IMR-90 (cell line): ENCODE results near the gene PHACTR3. TPM values are rescaled to one million over a fixed set of nuclear protein-coding genes. Genes with fewer than 3 reads are reported as not detected.

Experiments
- ATAC-seq: fragments of 200-7000 bp; cut with Tn5 transposase; 2 replicates; pipeline ENCODE4 v1.9.1; 2020; ENCODE audit warnings: low read depth, mild to moderate bottlenecking, moderate library complexity
- BruUV-seq: library from RNA; stranded (reverse); fragments of 400-500 nt; replicated peaks from 2 replicates; lab custom pipeline; 2021; lab: Mats Ljungman, UMichigan
- CTCF ChIA-PET: fragments of 300-600 bp; formaldehyde crosslinking; extraction: SDS; loops from one replicate; lab custom pipeline; 2021; ENCODE audit warnings: antibody characterized with exemption; lab: Yijun Ruan, JAX
- POLR2A ChIA-PET: fragments of 300-600 bp; sonication (Branson Sonifier 250); formaldehyde crosslinking; loops from one replicate; lab custom pipeline; 2022; ENCODE audit warnings: antibody characterized with exemption; ENCODE audit not compliant: unreplicated experiment; lab: Charles Lee
- DNase-seq: peaks from one replicate; pipeline ENCODE4 v3.0.0; 2013
- H2AFZ ChIP-seq: replicated peaks from 2 replicates; pipeline ENCODE3; 2013; ENCODE audit warnings: low read length, mild to moderate bottlenecking; ENCODE audit not compliant: poor library complexity
- H2AK5ac ChIP-seq: 2 replicates; pipeline ENCODE4 v1.6.1; 2013; ENCODE audit warnings: low read depth, low read length, inconsistent platforms
- H2AK9ac ChIP-seq: replicated peaks from 2 replicates; pipeline ENCODE3; 2013; ENCODE audit warnings: mild to moderate bottlenecking, low read depth, low read length, moderate library complexity; ENCODE audit not compliant: poor library complexity
- H2BK120ac ChIP-seq: 2 replicates; pipeline ENCODE4 v1.6.1; 2013; ENCODE audit warnings: low read depth, low read length, inconsistent platforms
- H2BK15ac ChIP-seq: 3 replicates; pipeline ENCODE4 v1.6.1; 2013; ENCODE audit warnings: low read depth, low read length, inconsistent platforms
- H2BK20ac ChIP-seq: 2 replicates; pipeline ENCODE4 v1.6.1; 2013; ENCODE audit warnings: low read depth, mild to moderate bottlenecking, inconsistent platforms, low read length, moderate library complexity
- H2BK5ac ChIP-seq: 2 replicates; pipeline ENCODE4 v1.6.1; 2013; ENCODE audit warnings: mild to moderate bottlenecking, low read depth, low read length, inconsistent platforms; ENCODE audit not compliant: poor library complexity, severe bottlenecking
- H3K14ac ChIP-seq: replicated peaks from 2 replicates; pipeline ENCODE4 v1.6.1; 2013; ENCODE audit warnings: low read depth, low read length, inconsistent platforms
- H3K18ac ChIP-seq: 2 replicates; pipeline ENCODE4 v1.6.1; 2013; ENCODE audit warnings: low read depth, low read length, control low read depth
- H3K23ac ChIP-seq: 2 replicates; pipeline ENCODE4 v1.6.1; 2013; ENCODE audit warnings: low read depth, low read length, inconsistent platforms
- H3K27ac ChIP-seq: 2 replicates; pipeline ENCODE4 v1.5.1; 2013; ENCODE audit warnings: mild to moderate bottlenecking, control low read depth, low read length; ENCODE audit not compliant: insufficient read depth
- H3K27me3 ChIP-seq: 2 replicates; pipeline ENCODE4 v1.6.1; 2013; ENCODE audit warnings: low read length; ENCODE audit not compliant: control insufficient read depth, insufficient read depth
- H3K36me3 ChIP-seq: 2 replicates; pipeline ENCODE4 v1.6.1; 2013; ENCODE audit warnings: low read length, mixed read lengths; ENCODE audit not compliant: control insufficient read depth, insufficient read depth
- H3K4ac ChIP-seq: 2 replicates; pipeline ENCODE4 v1.6.1; 2013; ENCODE audit warnings: low read depth, low read length, inconsistent platforms
- H3K4me1 ChIP-seq: 2 replicates; pipeline ENCODE4 v1.6.1; 2013; ENCODE audit warnings: low read length, mixed read lengths; ENCODE audit not compliant: control insufficient read depth, insufficient read depth
- H3K4me2 ChIP-seq: 2 replicates; pipeline ENCODE4 v1.6.1; 2013; ENCODE audit warnings: low read depth, mild to moderate bottlenecking, control low read depth, low read length, moderate library complexity
- H3K4me3 ChIP-seq: 2 replicates; pipeline ENCODE4 v1.5.1; 2013; ENCODE audit warnings: low read depth, mild to moderate bottlenecking, control low read depth, low read length, moderate library complexity; ENCODE audit not compliant: insufficient read depth
- H3K56ac ChIP-seq: 2 replicates; pipeline ENCODE4 v1.6.1; 2013; ENCODE audit warnings: low read length, inconsistent platforms; ENCODE audit not compliant: insufficient read depth; ENCODE audit errors: extremely low read depth
- H3K79me1 ChIP-seq, 2 experiments: 2 replicates each; pipeline ENCODE4 v1.6.1; 2013; ENCODE audit warnings: low read length in 2 of 2, inconsistent platforms in 1 of 2, low read depth in 1 of 2
- H3K9ac ChIP-seq: 2 replicates; pipeline ENCODE4 v1.6.1; 2013; ENCODE audit warnings: low read depth, low read length, control low read depth
- H3K9me1 ChIP-seq: 2 replicates; pipeline ENCODE4 v1.6.1; 2013; ENCODE audit warnings: low read length, inconsistent platforms; ENCODE audit not compliant: insufficient read depth
- H3K9me3 ChIP-seq: 2 replicates; pipeline ENCODE4 v1.6.1; 2013; ENCODE audit warnings: low read length; ENCODE audit not compliant: control insufficient read depth, insufficient read depth
- H4K20me1 ChIP-seq: 2 replicates; pipeline ENCODE4 v1.6.1; 2013; ENCODE audit warnings: low read length, inconsistent platforms; ENCODE audit not compliant: insufficient read depth
- H4K5ac ChIP-seq: 2 replicates; pipeline ENCODE4 v1.6.1; 2013; ENCODE audit warnings: mild to moderate bottlenecking, low read depth, low read length, control low read depth
- H4K8ac ChIP-seq, 2 experiments: 2 replicates each; pipeline ENCODE4 v1.6.1; 2013; ENCODE audit warnings: low read depth in 2 of 2, low read length in 2 of 2, control low read depth in 1 of 2, inconsistent platforms in 1 of 2
- H4K91ac ChIP-seq: 2 replicates; pipeline ENCODE4 v1.6.1; 2013; ENCODE audit warnings: low read depth, low read length, inconsistent platforms; ENCODE audit not compliant: insufficient read depth
- BHLHE40 ChIP-seq: fragments of 150-350 bp; IDR thresholded peaks from 2 replicates; pipeline ENCODE4 v1.6.1; 2016; ENCODE audit warnings: mild to moderate bottlenecking, low read depth, low read length
- CHD1 ChIP-seq: IDR thresholded peaks from 2 replicates; pipeline ENCODE4 v1.6.1; 2012; ENCODE audit warnings: low read depth, low read length, improper control_type of control experiment
- FOS ChIP-seq: fragments of 150-350 bp; IDR thresholded peaks from 2 replicates; pipeline ENCODE4 v1.6.1; 2016; ENCODE audit warnings: low read depth, low read length
- MAFK ChIP-seq: IDR thresholded peaks from 2 replicates; pipeline ENCODE4 v1.6.1; 2012; ENCODE audit warnings: low read depth, low read length, improper control_type of control experiment
- MAZ ChIP-seq: IDR thresholded peaks from 2 replicates; pipeline ENCODE4 v1.6.1; 2012; ENCODE audit warnings: low read depth, mild to moderate bottlenecking, low read length, improper control_type of control experiment, moderate library complexity, borderline replicate concordance
- MXI1 ChIP-seq: IDR thresholded peaks from 2 replicates; pipeline ENCODE4 v1.6.1; 2012; ENCODE audit warnings: low read depth, mild to moderate bottlenecking, low read length, moderate library complexity, borderline replicate concordance
- NFE2L2 ChIP-seq: fragments of 150-350 bp; IDR thresholded peaks from 2 replicates; pipeline ENCODE4 v1.6.1; 2016; ENCODE audit warnings: low read depth, mild to moderate bottlenecking, low read length
- POLR2A ChIP-seq: IDR thresholded peaks from 2 replicates; pipeline ENCODE4 v1.6.1; 2012; ENCODE audit warnings: mild to moderate bottlenecking, low read depth, low read length
- RCOR1 ChIP-seq: IDR thresholded peaks from 2 replicates; pipeline ENCODE4 v1.6.1; 2012; ENCODE audit warnings: mild to moderate bottlenecking, low read length, improper control_type of control experiment; ENCODE audit not compliant: insufficient replicate concordance
- RFX5 ChIP-seq: IDR thresholded peaks from 2 replicates; pipeline ENCODE4 v1.8.0; 2012; ENCODE audit warnings: low read depth, mild to moderate bottlenecking, low read length, moderate library complexity
- SMC3 ChIP-seq: fragments of 150-350 bp; IDR thresholded peaks from 2 replicates; pipeline ENCODE4 v1.6.1; 2016; ENCODE audit warnings: low read depth, mild to moderate bottlenecking, antibody characterized with exemption, low read length, moderate library complexity
- WGBS, 2 experiments: methylation state at CpG; one replicate each; pipeline versions ENCODE4 v1.1.5 to v1.1.7; 2013; ENCODE audit warnings: missing lambda C conversion rate in 2 of 2; ENCODE audit not compliant: insufficient read length in 1 of 2; ENCODE audit errors: extremely low coverage in 2 of 2; 5-methylcytosine and 5-hydroxymethylcytosine counted together
- dilution Hi-C: fragments of 300-500 bp; cut with HindIII; formaldehyde crosslinking; loops from one replicate; pipeline ENCODE4 v1.14.3; 2018; ENCODE audit warnings: low sequenced_read_pairs; ENCODE audit not compliant: unreplicated experiment
- in situ Hi-C: fragments of 300-500 bp; cut with MboI; formaldehyde crosslinking; loops from 3 replicates; pipeline ENCODE4 v1.14.3; 2019; ENCODE audit warnings: low sequenced_read_pairs, inconsistent platforms, mixed read lengths
- intact Hi-C: fragments of 100-400 bp; cut with micrococcal nuclease; formaldehyde crosslinking; loops from 2 replicates; pipeline ENCODE4 v1.10.0; 2022
- polyA plus RNA-seq, 3 experiments: library from polyadenylated mRNA; depleted of rRNA; stranded (reverse); fragments of >200 nt; gene quantifications; 2 replicates each; pipeline ENCODE4 v1.2.3, GENCODE V29; 2012; ENCODE audit warnings: low replicate concordance in 1 of 3
- total RNA-seq: library from RNA; depleted of rRNA; stranded (reverse); fragments of >200 nt; gene quantifications from 2 replicates; pipeline ENCODE4 v1.2.3, GENCODE V29; 2012
- TF ChIP-seq, protein P1 (sequence below): fragments of 150-350 bp; IDR thresholded peaks from 2 replicates; pipeline ENCODE4 v1.6.1; 2017; ENCODE audit warnings: mild to moderate bottlenecking, antibody characterized with exemption, low read length, low read depth
- TF ChIP-seq, protein P2 (sequence below): conservative IDR thresholded peaks from 2 replicates; pipeline ENCODE4 v1.5.1; 2012; ENCODE audit warnings: mild to moderate bottlenecking, low read depth, low read length, improper control_type of control experiment

PHACTR3 gene
- total and polyA plus RNA-seq, 2 of the 4 experiments (the other 2 are of a cell fraction), result not detected

DNA sequence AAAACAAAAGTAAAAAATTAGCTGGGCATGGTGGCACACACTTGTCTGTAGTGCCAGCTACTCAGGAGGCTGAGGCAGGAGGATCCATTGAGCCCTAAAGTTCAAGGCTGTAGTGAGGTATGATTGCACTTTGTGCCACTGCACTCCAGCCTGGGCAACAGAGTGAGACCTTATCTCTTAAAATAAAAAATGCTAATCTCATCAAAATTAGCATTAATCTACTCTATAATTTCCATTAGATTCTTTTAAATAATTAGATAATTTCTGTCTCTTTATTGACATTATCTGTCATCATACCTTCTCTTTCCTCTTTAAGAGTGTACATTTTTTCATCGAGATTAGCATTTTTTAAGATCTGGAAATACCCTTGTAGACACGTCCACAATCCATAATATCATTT lies 48.0 kb downstream of the PHACTR3 start:
- Histone ChIP-seq H4K20me1 (no peaks in the 10 kb centered on the region), H2BK5ac (no peak overlapping the region), H2AK5ac (no peak overlapping the region), H4K91ac (no peak overlapping the region), H3K4me1 (no peaks in the 10 kb centered on the region), H4K5ac (no peak overlapping the region), H3K36me3 (no peaks in the 10 kb centered on the region), H3K23ac (no peak overlapping the region), H3K27ac (no peak overlapping the region), H3K79me1 (no peaks in the 10 kb centered on the region), H2BK120ac (no peak overlapping the region), H3K9ac (no peak overlapping the region), H3K18ac (no peak overlapping the region), H4K8ac (no peak overlapping the region), H3K4ac (no peak overlapping the region), H3K4me2 (no peak overlapping the region), H3K4me3 (no peak overlapping the region), H2BK20ac (no peak overlapping the region), H2AK9ac (no peak overlapping the region), H3K9me3 (peaks cover 3% of the 10 kb centered on the region; the same call in 1 of the 2 replicates), H3K9me1 (no peaks in the 10 kb centered on the region), H3K14ac (no peak overlapping the region), H3K56ac (no peak overlapping the region), H3K27me3 (no peaks in the 10 kb centered on the region), H2AFZ (no peak overlapping the region), H2BK15ac (no peak overlapping the region)
- CTCF ChIA-PET, result no interaction called here
- ATAC-seq (no peak), DNase-seq (no peak)
- TF ChIP-seq FOS (no peak), MAZ (no peak), RCOR1 (no peak), MAFK (no peak), RFX5 (no peak), SMC3 (no peak), POLR2A (no peak), NFE2L2 (no peak), CHD1 (no peak), MXI1 (no peak), BHLHE40 (no peak)
- TF ChIP-seq, protein P1, sequence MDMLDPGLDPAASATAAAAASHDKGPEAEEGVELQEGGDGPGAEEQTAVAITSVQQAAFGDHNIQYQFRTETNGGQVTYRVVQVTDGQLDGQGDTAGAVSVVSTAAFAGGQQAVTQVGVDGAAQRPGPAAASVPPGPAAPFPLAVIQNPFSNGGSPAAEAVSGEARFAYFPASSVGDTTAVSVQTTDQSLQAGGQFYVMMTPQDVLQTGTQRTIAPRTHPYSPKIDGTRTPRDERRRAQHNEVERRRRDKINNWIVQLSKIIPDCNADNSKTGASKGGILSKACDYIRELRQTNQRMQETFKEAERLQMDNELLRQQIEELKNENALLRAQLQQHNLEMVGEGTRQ, result no peak
- TF ChIP-seq, protein P2, sequence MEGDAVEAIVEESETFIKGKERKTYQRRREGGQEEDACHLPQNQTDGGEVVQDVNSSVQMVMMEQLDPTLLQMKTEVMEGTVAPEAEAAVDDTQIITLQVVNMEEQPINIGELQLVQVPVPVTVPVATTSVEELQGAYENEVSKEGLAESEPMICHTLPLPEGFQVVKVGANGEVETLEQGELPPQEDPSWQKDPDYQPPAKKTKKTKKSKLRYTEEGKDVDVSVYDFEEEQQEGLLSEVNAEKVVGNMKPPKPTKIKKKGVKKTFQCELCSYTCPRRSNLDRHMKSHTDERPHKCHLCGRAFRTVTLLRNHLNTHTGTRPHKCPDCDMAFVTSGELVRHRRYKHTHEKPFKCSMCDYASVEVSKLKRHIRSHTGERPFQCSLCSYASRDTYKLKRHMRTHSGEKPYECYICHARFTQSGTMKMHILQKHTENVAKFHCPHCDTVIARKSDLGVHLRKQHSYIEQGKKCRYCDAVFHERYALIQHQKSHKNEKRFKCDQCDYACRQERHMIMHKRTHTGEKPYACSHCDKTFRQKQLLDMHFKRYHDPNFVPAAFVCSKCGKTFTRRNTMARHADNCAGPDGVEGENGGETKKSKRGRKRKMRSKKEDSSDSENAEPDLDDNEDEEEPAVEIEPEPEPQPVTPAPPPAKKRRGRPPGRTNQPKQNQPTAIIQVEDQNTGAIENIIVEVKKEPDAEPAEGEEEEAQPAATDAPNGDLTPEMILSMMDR, result no peak
- dilution Hi-C loops, result no loop called here
- intact Hi-C loops, result no loop called here
- in situ Hi-C loops, result no loop called here
- no CpG with 5 or more reads among the region's 2 CpGs for WGBS, 2 experiments
- POLR2A ChIA-PET, result no interaction called here
- no TSS peak for BruUV-seq
